Activated CD4-positive, alpha-beta memory T cell treated with anti-CD3 and anti-CD28 coated beads for 36 hours (primary cell): ENCODE measurements around the gene S100A11. TPM values are rescaled to one million over a fixed set of nuclear protein-coding genes. Genes with fewer than 3 reads are reported as not detected.
A peak's percentile ranks its signal among the peaks of the same experiment; 100 is the strongest.
"Not testable (repeated sequence)": the region's sequence is repeated elsewhere in the genome, so short reads cannot be mapped to it uniquely, and the experiment has no call there.

Experiments
- CTCF ChIA-PET: fragments of 350-600 bp; sonication (Branson Sonifier 250); formaldehyde crosslinking; loops from one replicate; lab custom pipeline; 2021; ENCODE audit warnings: antibody characterized with exemption, inconsistent platforms; lab: Charles Lee
- POLR2A ChIA-PET: fragments of 350-600 bp; sonication (Branson Sonifier 250); formaldehyde crosslinking; loops from one replicate; lab custom pipeline; 2021; ENCODE audit warnings: antibody characterized with exemption; lab: Charles Lee
- DNase-seq: peaks from one replicate; pipeline ENCODE4 v3.0.0-alpha.2; 2020
- H3K27ac Mint-ChIP-seq: one replicate; pipeline ENCODE4 v1.8.0; 2021; ENCODE audit warnings: mixed read lengths
- H3K27me3 Mint-ChIP-seq: one replicate; pipeline ENCODE4 v1.8.0; 2021; ENCODE audit warnings: mixed read lengths
- H3K36me3 Mint-ChIP-seq: one replicate; pipeline ENCODE4 v1.8.0; 2021; ENCODE audit warnings: mixed read lengths
- H3K4me1 Mint-ChIP-seq: one replicate; pipeline ENCODE4 v1.8.0; 2021; ENCODE audit warnings: low read depth, mixed read lengths
- H3K4me3 Mint-ChIP-seq: one replicate; pipeline ENCODE4 v1.8.0; 2021; ENCODE audit warnings: mild to moderate bottlenecking, mixed read lengths
- H3K9me3 Mint-ChIP-seq: one replicate; pipeline ENCODE4 v1.8.0; 2021; ENCODE audit warnings: mixed read lengths
- intact Hi-C: fragments of 100-400 bp; cut with micrococcal nuclease; formaldehyde crosslinking; loops from one replicate; pipeline ENCODE4 v1.15.1; 2023
- total RNA-seq, 2 experiments: library from RNA; stranded (reverse); gene quantifications; one replicate each; pipeline ENCODE4 v1.2.3, GENCODE V29; 2021

S100A11 gene
- total RNA-seq = 100 to 1,000 TPM; 460 to 477 TPM

DNA sequence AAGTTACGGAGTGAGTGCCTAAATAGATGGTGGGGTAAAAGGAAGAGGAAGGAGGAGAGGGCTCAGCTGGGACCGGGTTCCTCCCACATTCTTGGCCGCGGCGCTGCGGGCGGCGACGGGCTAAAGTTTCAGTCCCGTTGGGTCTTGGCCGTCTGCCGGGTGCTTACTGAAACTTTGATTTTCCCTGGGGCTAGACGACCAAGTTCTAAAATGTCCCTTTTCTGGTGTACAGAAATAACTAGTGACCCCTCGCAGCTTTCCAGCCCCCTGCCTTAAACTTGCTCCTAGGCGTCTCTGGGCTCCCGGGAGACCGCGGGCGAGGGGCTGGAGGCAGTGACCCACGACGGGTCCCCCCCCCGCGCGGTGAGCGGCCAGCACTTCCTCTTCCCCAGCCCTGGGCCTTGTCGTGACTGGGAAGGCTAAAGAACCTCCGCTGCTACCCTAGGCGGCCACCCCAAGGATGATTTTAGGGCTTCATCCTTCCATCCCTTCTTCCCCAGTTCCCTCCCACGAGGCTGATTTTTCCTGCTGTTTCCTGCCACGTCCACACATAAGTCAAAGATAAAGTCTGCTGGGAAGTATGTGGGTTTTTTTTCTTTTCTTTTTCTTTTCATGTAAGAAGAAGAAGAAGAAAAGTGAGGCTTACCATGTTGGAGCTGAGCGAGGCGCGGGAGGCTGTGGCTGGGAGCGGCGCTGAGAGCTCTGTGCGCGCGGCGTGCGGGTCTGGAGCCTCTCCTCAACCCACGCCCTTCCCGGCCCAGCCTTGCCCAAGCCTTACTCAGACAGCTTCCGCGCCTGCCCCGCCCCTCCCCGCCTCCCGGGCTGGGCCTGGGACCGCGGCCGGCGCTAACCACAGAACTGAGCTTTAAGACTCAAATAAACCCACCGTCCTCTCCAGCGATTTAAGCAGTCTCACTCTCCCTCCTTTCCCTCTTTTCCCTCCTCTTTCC, at the start of gene S100A11:
Gene S100A11, minus strand, starts transcription at position 738 of the 950 bp plus-strand sequence. Its CDS starts 89 bp downstream, at position 649.
- H3K4me1 Mint-ChIP-seq = peaks cover 35% of the 10 kb centered on the region
- CTCF ChIA-PET = interaction anchor here (0.6 to 6.4 kb wide), 10 partner anchors 10 to 423 kb away, joined by 3 to 78 read pairs (median 12); no protein-coding TSS in a partner anchor
- H3K27me3 Mint-ChIP-seq = no peaks in the 10 kb centered on the region
- peak; percentile 91 for DNase-seq
- POLR2A ChIA-PET = interaction anchor here (0.6 to 5.1 kb wide), 8 partner anchors 8 to 274 kb away, joined by 3 to 62 read pairs (median 4); partner anchors contain the start of gene MRPL9
- H3K9me3 Mint-ChIP-seq = no peaks in the 10 kb centered on the region
- peak within 1 kb of the TSS; percentile 100 for H3K27ac Mint-ChIP-seq
- peaks cover 46% of the 10 kb centered on the region for H3K36me3 Mint-ChIP-seq
- intact Hi-C loops = loop anchor here (10.0 kb wide), 1 partner anchor 1508 kb away; the partner anchor contains the start of genes S100A3, S100A4 and S100A5
- peak within 1 kb of the TSS; percentile 83 for H3K4me3 Mint-ChIP-seq

DNA sequence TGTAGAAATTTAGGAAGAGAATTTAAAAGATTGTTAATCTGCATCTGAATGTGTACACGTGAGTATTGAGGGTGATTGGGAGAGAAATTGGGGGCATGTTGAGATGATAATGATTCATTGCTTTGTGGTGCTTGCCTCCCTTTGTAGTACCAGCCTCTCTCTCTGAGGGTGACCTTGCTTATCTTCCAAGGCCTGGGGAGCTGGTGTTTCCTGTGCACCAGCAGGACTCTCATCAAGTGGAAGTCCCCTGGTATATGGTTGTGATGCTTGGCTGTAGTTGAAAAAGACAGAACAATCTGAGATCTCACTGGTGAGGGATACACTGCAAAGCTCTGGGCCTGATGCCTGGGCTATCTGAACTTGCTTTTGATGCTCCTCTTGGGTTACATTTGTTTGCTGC, 48.0 kb upstream of the S100A11 start:
- Mint-ChIP-seq H3K9me3 (no peaks in the 10 kb centered on the region), H3K27me3 (peaks cover 7% of the 10 kb centered on the region), H3K36me3 (no peaks in the 10 kb centered on the region), H3K4me3 (no peak overlapping the region), H3K4me1 (no peaks in the 10 kb centered on the region), H3K27ac (no peak overlapping the region)
- POLR2A ChIA-PET = no interaction called here
- intact Hi-C loops = no loop called here
- no peak for DNase-seq
- CTCF ChIA-PET = interaction anchor here (0.8 kb wide), 1 partner anchor 32 kb away, joined by 4 read pairs; no protein-coding TSS in a partner anchor

- peaks cover 11% of the 10 kb centered on the region for H3K27me3 Mint-ChIP-seq
- CTCF ChIA-PET, intact Hi-C loops, H3K4me1 Mint-ChIP-seq, H3K4me3 Mint-ChIP-seq, POLR2A ChIA-PET, H3K9me3 Mint-ChIP-seq, H3K27ac Mint-ChIP-seq, DNase-seq, H3K36me3 Mint-ChIP-seq: not testable (repeated sequence)
Measured at GRCh38 chr1:152081026-152081425, 44.2 kb upstream of the S100A11 start.

GRCh38 chr1:152080494-152080893, 43.7 kb upstream of the S100A11 start:
- H3K4me3 Mint-ChIP-seq, DNase-seq, H3K27ac Mint-ChIP-seq, H3K36me3 Mint-ChIP-seq, H3K4me1 Mint-ChIP-seq, CTCF ChIA-PET, H3K9me3 Mint-ChIP-seq, POLR2A ChIA-PET, intact Hi-C loops: not testable (repeated sequence)
- peaks cover 11% of the 10 kb centered on the region for H3K27me3 Mint-ChIP-seq

DNA sequence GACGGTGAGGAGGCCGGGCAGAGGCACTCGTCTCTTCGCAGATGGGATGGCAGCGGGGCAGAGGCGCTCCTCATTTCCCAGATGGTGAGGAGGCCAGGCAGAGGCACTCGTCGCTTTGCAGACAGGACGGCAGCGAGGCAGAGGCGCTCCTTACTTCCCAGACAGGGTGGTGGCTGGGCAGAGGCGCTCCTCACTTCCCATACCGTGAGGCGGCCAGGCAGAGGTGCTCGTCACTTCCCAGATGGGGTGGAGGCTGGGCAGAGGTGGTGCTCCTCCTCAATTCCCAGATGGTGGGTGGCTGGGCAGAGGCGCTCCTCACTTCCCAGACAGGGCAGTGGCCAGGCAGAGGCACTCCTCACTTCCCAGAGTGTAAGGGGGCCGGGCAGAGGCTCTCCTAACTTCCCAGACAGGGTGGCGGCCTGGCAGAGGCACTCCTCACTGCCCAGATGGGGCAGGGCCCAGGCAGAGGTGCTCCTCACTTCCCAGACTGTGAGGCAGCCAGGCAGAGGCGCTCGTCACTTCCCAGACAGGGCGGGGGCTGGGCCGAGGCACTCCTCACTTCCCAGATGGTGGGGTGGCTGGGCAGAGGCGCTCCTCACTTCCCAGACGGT, 42.1 kb upstream of the S100A11 start:
- Mint-ChIP-seq H3K9me3 (no peaks in the 10 kb centered on the region), H3K27me3 (peaks cover 13% of the 10 kb centered on the region), H3K27ac (no peak overlapping the region), H3K4me3 (no peak overlapping the region), H3K4me1 (no peaks in the 10 kb centered on the region), H3K36me3 (no peaks in the 10 kb centered on the region)
- intact Hi-C loops = no loop called here
- CTCF ChIA-PET = no interaction called here
- no peak for DNase-seq
- POLR2A ChIA-PET = no interaction called here

DNA sequence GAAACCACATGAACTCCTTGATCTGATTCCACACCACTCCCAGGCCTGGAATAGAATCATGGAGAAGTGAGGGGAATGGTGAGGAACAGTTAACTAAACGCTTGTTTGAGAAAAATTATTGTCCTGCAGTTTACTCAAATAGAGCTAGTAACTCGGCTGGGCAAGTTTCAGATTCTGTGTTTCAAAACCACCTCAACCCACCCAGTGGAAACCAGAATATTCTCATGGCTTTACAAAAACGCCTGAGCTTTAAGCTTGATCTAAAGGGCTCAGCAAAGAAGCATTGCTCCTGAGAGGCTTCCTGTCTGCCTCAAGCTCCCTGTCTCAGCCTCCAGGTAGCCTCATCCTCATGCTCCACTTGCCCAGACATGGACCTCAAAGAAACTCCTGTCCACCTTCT, 35.5 kb upstream of the S100A11 start:
- H3K9me3 Mint-ChIP-seq = no peaks in the 10 kb centered on the region
- H3K4me3 Mint-ChIP-seq = no peak overlapping the region
- DNase-seq = no peak
- H3K27me3 Mint-ChIP-seq = peaks cover 25% of the 10 kb centered on the region
- H3K4me1 Mint-ChIP-seq = no peaks in the 10 kb centered on the region
- ChIA-PET POLR2A (interaction anchor here (0.7 kb wide), 1 partner anchor 148 kb away, joined by 3 read pairs; no protein-coding TSS in a partner anchor), CTCF (interaction anchor here (1.3 to 1.5 kb wide), 2 partner anchors 113 to 117 kb away, joined by 3 read pairs; no protein-coding TSS in a partner anchor)
- H3K27ac Mint-ChIP-seq = no peak overlapping the region
- intact Hi-C loops = no loop called here
- H3K36me3 Mint-ChIP-seq = no peaks in the 10 kb centered on the region

DNA sequence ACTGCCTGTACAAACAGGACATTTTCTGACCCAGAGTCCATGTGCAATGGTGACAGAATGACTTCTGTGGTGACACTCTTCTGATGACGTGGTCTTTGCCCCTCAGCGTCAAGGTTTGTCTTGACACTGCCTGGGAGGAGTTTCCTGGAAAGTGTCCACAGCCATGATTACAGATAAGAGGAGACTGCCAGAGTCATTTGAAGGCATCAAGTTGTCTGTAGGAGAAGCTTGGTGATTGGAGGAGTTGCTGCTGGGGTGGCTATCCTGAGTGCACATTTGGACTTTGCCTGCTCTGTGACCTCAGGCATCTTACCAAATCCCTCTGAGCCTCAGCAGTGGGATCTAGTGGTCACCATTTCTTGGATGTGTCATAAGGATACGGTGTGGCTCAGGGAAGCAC, 34.3 kb upstream of the S100A11 start:
- intact Hi-C loops = no loop called here
- Mint-ChIP-seq H3K4me3 (no peak overlapping the region), H3K4me1 (no peaks in the 10 kb centered on the region), H3K36me3 (no peaks in the 10 kb centered on the region), H3K27ac (no peak overlapping the region), H3K9me3 (no peaks in the 10 kb centered on the region), H3K27me3 (peaks cover 28% of the 10 kb centered on the region)
- ChIA-PET POLR2A (no interaction called here), CTCF (interaction anchor here (1.5 kb wide), 1 partner anchor 115 kb away, joined by 3 read pairs; no protein-coding TSS in a partner anchor)
- no peak for DNase-seq

GRCh38 chr1:152067929-152068328, 31.1 kb upstream of the S100A11 start:
- Mint-ChIP-seq H3K27me3 (peaks cover 31% of the 10 kb centered on the region), H3K4me3 (no peak overlapping the region), H3K9me3 (no peaks in the 10 kb centered on the region), H3K4me1 (no peaks in the 10 kb centered on the region), H3K36me3 (no peaks in the 10 kb centered on the region), H3K27ac (no peak overlapping the region)
- ChIA-PET CTCF (interaction anchor here (2.0 kb wide), 1 partner anchor 15 kb away, joined by 7 read pairs; no protein-coding TSS in a partner anchor), POLR2A (no interaction called here)
- intact Hi-C loops = no loop called here
- DNase-seq = no peak

DNA sequence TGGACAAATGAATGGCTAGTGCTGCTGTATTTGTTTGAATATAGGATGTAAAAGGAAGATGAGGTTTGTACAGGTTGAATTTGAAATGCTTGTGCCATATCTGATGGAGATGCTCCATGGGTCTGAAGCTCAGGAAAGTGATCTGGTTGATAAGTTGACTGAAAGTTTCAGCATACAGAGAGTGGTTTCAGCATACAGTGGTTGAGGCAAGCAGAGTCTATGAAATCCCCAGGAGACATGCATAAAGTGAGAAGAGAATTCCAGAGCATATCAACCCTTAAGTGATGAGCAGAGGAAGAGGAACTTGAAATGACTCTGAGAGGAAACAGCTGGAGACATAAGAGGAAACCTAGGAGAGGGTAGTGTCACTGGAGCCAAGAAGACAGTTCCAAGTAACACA, 30.3 kb upstream of the S100A11 start:
- intact Hi-C loops = no loop called here
- ChIA-PET CTCF (no interaction called here), POLR2A (no interaction called here)
- H3K4me1 Mint-ChIP-seq = no peaks in the 10 kb centered on the region
- no peak overlapping the region for H3K4me3 Mint-ChIP-seq
- H3K27ac Mint-ChIP-seq = no peak overlapping the region
- no peaks in the 10 kb centered on the region for H3K36me3 Mint-ChIP-seq
- peaks cover 28% of the 10 kb centered on the region for H3K27me3 Mint-ChIP-seq
- DNase-seq = no peak
- no peaks in the 10 kb centered on the region for H3K9me3 Mint-ChIP-seq

DNA sequence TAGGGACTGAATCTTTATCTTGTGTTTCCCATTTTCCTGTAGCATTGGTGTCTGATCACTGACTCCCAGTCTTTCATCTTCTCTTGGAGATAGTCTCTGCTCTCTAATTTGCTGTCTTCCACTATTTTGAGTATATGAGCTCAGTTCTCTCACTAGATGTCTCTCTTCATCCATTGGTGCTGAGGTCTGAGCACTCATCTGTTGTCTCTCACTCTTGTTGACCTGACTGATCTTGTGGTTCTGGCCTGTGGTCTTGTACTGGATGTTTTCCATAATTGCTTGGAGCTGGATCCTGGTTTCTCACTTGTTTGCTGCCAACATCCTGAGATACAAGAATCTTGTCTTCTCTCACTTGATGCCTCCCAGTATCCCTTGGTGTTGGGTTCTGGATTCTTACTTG, 25.1 kb upstream of the S100A11 start:
- DNase-seq = no peak
- Mint-ChIP-seq H3K27me3 (peaks cover 15% of the 10 kb centered on the region), H3K9me3 (no peaks in the 10 kb centered on the region), H3K36me3 (no peaks in the 10 kb centered on the region), H3K4me1 (no peaks in the 10 kb centered on the region), H3K4me3 (no peak overlapping the region), H3K27ac (no peak overlapping the region)
- CTCF ChIA-PET = interaction anchor here (1.0 to 19.0 kb wide), 2 partner anchors 9 to 121 kb away, joined by 3 to 442 read pairs; no protein-coding TSS in a partner anchor
- intact Hi-C loops = no loop called here
- POLR2A ChIA-PET = no interaction called here

GRCh38 chr1:152053375-152053774, 16.6 kb upstream of the S100A11 start:
- Mint-ChIP-seq H3K9me3 (no peaks in the 10 kb centered on the region), H3K27ac (no peak overlapping the region), H3K36me3 (no peaks in the 10 kb centered on the region), H3K27me3 (peaks cover 9% of the 10 kb centered on the region), H3K4me3 (no peak overlapping the region), H3K4me1 (peaks cover 8% of the 10 kb centered on the region)
- DNase-seq = no peak
- intact Hi-C loops = loop anchor here (2.0 to 10.0 kb wide), 3 partner anchors 57 to 389 kb away; no protein-coding TSS in a partner anchor
- POLR2A ChIA-PET = no interaction called here
- CTCF ChIA-PET = interaction anchor here (0.6 to 19.0 kb wide), 31 partner anchors 8 to 406 kb away, joined by 3 to 442 read pairs (median 4); partner anchors contain the start of gene TCHH
